Panc1 (cell line): ENCODE results near the gene PTBP2. TPM values are rescaled to one million over a fixed set of nuclear protein-coding genes. Genes with fewer than 3 reads are reported as not detected.

Experiments used
- ATAC-seq: fragments of 200-7000 bp; cut with Tn5 transposase; 2 replicates; pipeline ENCODE4 v1.9.1; 2020; ENCODE audit warnings: mild to moderate bottlenecking, moderate library complexity
- BruUV-seq: library from RNA; stranded (reverse); fragments of 400-500 nt; replicated peaks from 2 replicates; lab custom pipeline; 2021; lab: Mats Ljungman, UMichigan
- CTCF ChIA-PET: fragments of 300-600 bp; sonication (Branson Sonifier 250); formaldehyde crosslinking; loops from one replicate; lab custom pipeline; 2022; ENCODE audit warnings: antibody characterized with exemption; lab: Charles Lee
- POLR2A ChIA-PET: fragments of 300-600 bp; sonication (Branson Sonifier 250); formaldehyde crosslinking; loops from one replicate; lab custom pipeline; 2022; ENCODE audit warnings: antibody characterized with exemption; lab: Charles Lee
- DNase-seq: peaks from one replicate; pipeline ENCODE4 v3.0.0-alpha.2; 2010; ENCODE audit warnings: low read depth, low spot score
- H3K27ac ChIP-seq: 2 replicates; pipeline ENCODE4 v1.5.1; 2011; ENCODE audit warnings: mild to moderate bottlenecking, low read length, inconsistent platforms
- H3K27me3 ChIP-seq: fragments of 200-500 bp; sonication (Bioruptor generic); 2 replicates; pipeline ENCODE4 v1.6.0; 2014; ENCODE audit warnings: low read length, inconsistent platforms; ENCODE audit not compliant: control insufficient read depth, insufficient read depth
- H3K36me3 ChIP-seq: fragments of 200-500 bp; sonication (Bioruptor generic); 2 replicates; pipeline ENCODE4 v1.5.1; 2014; ENCODE audit warnings: inconsistent platforms, mild to moderate bottlenecking, low read length, moderate library complexity; ENCODE audit not compliant: control insufficient read depth, insufficient read depth
- H3K4me1 ChIP-seq: 2 replicates; pipeline ENCODE4 v1.5.1; 2011; ENCODE audit warnings: inconsistent platforms, mild to moderate bottlenecking, low read length, moderate library complexity; ENCODE audit not compliant: control insufficient read depth, insufficient read depth
- H3K4me3 ChIP-seq, 2 experiments: 2 replicates each; pipeline ENCODE4 v1.5.1; 2011 to 2012; ENCODE audit warnings: low read depth in 2 of 2, low read length in 2 of 2, mild to moderate bottlenecking in 2 of 2, inconsistent platforms in 1 of 2, moderate library complexity in 1 of 2
- H3K9me3 ChIP-seq: fragments of 200-500 bp; sonication (Bioruptor generic); 2 replicates; pipeline ENCODE4 v1.5.1; 2014; ENCODE audit warnings: low read depth, mild to moderate bottlenecking, inconsistent platforms, low read length, moderate library complexity; ENCODE audit not compliant: control insufficient read depth, insufficient read depth
- POLR2AphosphoS5 ChIP-seq: IDR thresholded peaks from 2 replicates; pipeline ENCODE4 v1.6.1; 2012; ENCODE audit warnings: mild to moderate bottlenecking, low read depth, low read length, moderate library complexity
- SIN3A ChIP-seq: IDR thresholded peaks from 2 replicates; pipeline ENCODE4 v1.6.1; 2012; ENCODE audit warnings: low read depth, mild to moderate bottlenecking, low read length, moderate library complexity, borderline replicate concordance; ENCODE audit not compliant: insufficient read depth
- TCF7L2 ChIP-seq: IDR thresholded peaks from 2 replicates; pipeline ENCODE4 v1.6.1; 2011; ENCODE audit warnings: mild to moderate bottlenecking, low read depth, low read length, inconsistent platforms
- in situ Hi-C: cut with HindIII; loops from 2 replicates; pipeline ENCODE4 v1.10.0; 2016; ENCODE audit warnings: low sequenced_read_pairs, low pct_unique_long_range_greater_than_20kb
- intact Hi-C: fragments of 100-400 bp; cut with micrococcal nuclease; formaldehyde crosslinking; loops from one replicate; pipeline ENCODE4 v1.10.0; 2022; ENCODE audit not compliant: unreplicated experiment
- total RNA-seq: library from RNA; stranded (reverse); gene quantifications from one replicate; pipeline ENCODE4 v1.2.1, GENCODE V29; 2021; ENCODE audit not compliant: unreplicated experiment
- TF ChIP-seq, protein P1 (sequence below), 2 experiments: IDR thresholded peaks; 2 replicates each; pipeline ENCODE4 v1.6.1; 2011 to 2012; ENCODE audit warnings: low read depth in 2 of 2, control low read depth in 1 of 2, low read length in 1 of 2, mild to moderate bottlenecking in 1 of 2, moderate library complexity in 1 of 2; ENCODE audit not compliant: insufficient read depth in 1 of 2
- TF ChIP-seq, protein P2 (sequence below): fragments of 450-650 bp; IDR thresholded peaks from 2 replicates; pipeline ENCODE4 v1.5.1; 2017; ENCODE audit warnings: mild to moderate bottlenecking

PTBP2 gene
- total RNA-seq, 1 experiment from 2014 or later: 12.9 TPM

DNA sequence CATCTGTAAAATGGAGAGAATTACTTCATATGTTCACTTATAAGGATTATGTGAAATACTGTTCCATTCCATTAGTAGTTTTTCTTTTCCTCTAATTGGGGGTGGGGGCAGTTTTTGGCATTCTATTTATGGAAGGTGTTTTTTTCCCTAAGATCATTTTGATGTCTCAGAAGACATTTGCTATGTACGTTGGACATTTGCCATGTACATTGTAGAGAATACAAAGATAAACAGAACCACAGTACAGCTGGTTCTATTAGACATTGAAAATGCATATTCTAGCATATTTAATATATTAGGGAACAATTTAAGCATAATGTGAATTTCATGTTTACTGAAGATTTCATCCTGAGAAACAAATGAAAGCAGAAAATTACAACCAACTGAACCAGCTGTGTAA lies 98.5 kb downstream of the PTBP2 start:
- ChIA-PET CTCF (no interaction called here), POLR2A (no interaction called here)
- Histone ChIP-seq H3K27me3 (no peaks in the 10 kb centered on the region), H3K36me3 (peaks cover 7% of the 10 kb centered on the region; the same call in 1 of the 2 replicates), H3K9me3 (no peaks in the 10 kb centered on the region), H3K27ac (no peak overlapping the region), H3K4me1 (no peaks in the 10 kb centered on the region), H3K4me3 (no peak overlapping the region)
- BruUV-seq: no TSS peak
- intact Hi-C loops: no loop called here
- ATAC-seq (no peak), DNase-seq (no peak)
- in situ Hi-C loops: no loop called here
- TF ChIP-seq TCF7L2 (no peak), POLR2AphosphoS5 (no peak), SIN3A (no peak)
- TF ChIP-seq, protein P1, sequence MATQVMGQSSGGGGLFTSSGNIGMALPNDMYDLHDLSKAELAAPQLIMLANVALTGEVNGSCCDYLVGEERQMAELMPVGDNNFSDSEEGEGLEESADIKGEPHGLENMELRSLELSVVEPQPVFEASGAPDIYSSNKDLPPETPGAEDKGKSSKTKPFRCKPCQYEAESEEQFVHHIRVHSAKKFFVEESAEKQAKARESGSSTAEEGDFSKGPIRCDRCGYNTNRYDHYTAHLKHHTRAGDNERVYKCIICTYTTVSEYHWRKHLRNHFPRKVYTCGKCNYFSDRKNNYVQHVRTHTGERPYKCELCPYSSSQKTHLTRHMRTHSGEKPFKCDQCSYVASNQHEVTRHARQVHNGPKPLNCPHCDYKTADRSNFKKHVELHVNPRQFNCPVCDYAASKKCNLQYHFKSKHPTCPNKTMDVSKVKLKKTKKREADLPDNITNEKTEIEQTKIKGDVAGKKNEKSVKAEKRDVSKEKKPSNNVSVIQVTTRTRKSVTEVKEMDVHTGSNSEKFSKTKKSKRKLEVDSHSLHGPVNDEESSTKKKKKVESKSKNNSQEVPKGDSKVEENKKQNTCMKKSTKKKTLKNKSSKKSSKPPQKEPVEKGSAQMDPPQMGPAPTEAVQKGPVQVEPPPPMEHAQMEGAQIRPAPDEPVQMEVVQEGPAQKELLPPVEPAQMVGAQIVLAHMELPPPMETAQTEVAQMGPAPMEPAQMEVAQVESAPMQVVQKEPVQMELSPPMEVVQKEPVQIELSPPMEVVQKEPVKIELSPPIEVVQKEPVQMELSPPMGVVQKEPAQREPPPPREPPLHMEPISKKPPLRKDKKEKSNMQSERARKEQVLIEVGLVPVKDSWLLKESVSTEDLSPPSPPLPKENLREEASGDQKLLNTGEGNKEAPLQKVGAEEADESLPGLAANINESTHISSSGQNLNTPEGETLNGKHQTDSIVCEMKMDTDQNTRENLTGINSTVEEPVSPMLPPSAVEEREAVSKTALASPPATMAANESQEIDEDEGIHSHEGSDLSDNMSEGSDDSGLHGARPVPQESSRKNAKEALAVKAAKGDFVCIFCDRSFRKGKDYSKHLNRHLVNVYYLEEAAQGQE (IDR thresholded peaks at IDR 0.05; ENCODE audit: insufficient read depth in 1 of 2, low read depth in 2 of 2, low read length in 1 of 2): no peak
- TF ChIP-seq, protein P2, sequence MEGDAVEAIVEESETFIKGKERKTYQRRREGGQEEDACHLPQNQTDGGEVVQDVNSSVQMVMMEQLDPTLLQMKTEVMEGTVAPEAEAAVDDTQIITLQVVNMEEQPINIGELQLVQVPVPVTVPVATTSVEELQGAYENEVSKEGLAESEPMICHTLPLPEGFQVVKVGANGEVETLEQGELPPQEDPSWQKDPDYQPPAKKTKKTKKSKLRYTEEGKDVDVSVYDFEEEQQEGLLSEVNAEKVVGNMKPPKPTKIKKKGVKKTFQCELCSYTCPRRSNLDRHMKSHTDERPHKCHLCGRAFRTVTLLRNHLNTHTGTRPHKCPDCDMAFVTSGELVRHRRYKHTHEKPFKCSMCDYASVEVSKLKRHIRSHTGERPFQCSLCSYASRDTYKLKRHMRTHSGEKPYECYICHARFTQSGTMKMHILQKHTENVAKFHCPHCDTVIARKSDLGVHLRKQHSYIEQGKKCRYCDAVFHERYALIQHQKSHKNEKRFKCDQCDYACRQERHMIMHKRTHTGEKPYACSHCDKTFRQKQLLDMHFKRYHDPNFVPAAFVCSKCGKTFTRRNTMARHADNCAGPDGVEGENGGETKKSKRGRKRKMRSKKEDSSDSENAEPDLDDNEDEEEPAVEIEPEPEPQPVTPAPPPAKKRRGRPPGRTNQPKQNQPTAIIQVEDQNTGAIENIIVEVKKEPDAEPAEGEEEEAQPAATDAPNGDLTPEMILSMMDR: no peak

DNA sequence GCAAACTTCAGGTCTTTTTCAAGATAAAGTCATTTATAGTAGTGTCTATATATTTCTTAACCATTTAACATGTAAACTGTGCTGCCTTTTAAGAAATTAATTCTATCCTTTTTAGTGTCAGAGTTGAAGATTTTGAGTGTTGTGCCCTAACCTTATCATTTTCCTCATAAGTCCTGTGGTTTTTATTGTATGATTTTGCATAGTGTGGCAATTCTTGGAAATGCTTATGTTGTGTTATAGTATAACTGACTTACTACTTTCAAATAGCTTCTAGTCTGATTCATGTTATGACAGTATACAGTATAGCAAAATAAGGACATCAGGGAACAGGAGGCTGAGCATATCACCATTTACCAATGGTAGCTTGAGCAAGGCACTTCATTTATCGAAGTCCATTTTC lies 99.1 kb downstream of the PTBP2 start:
- ChIA-PET CTCF (no interaction called here), POLR2A (no interaction called here)
- intact Hi-C loops (no loop called here), in situ Hi-C loops (no loop called here)
- no TSS peak for BruUV-seq
- Histone ChIP-seq H3K27ac (no peak overlapping the region), H3K27me3 (no peaks in the 10 kb centered on the region), H3K36me3 (peaks cover 2% of the 10 kb centered on the region; the same call in 1 of the 2 replicates), H3K4me1 (no peaks in the 10 kb centered on the region), H3K9me3 (no peaks in the 10 kb centered on the region), H3K4me3 (no peak overlapping the region)
- no peak for TF ChIP-seq TCF7L2
- TF ChIP-seq, protein P2: no peak
- no peak for TF ChIP-seq SIN3A
- TF ChIP-seq POLR2AphosphoS5: no peak
- DNase-seq (no peak), ATAC-seq (no peak)
